GM19043 (cell line): ENCODE data around the gene TGFBR3L.
"Not testable (repeated sequence)": the region's sequence is repeated elsewhere in the genome, so short reads cannot be mapped to it uniquely, and the experiment has no call there.

ENCODE experiments used
- ATAC-seq: cut with Tn5 transposase; IDR thresholded peaks from one replicate; pipeline ENCODE4 v1.9.1; 2021; ENCODE audit warnings: low read depth; ENCODE audit not compliant: unreplicated experiment

TGFBR3L gene

DNA sequence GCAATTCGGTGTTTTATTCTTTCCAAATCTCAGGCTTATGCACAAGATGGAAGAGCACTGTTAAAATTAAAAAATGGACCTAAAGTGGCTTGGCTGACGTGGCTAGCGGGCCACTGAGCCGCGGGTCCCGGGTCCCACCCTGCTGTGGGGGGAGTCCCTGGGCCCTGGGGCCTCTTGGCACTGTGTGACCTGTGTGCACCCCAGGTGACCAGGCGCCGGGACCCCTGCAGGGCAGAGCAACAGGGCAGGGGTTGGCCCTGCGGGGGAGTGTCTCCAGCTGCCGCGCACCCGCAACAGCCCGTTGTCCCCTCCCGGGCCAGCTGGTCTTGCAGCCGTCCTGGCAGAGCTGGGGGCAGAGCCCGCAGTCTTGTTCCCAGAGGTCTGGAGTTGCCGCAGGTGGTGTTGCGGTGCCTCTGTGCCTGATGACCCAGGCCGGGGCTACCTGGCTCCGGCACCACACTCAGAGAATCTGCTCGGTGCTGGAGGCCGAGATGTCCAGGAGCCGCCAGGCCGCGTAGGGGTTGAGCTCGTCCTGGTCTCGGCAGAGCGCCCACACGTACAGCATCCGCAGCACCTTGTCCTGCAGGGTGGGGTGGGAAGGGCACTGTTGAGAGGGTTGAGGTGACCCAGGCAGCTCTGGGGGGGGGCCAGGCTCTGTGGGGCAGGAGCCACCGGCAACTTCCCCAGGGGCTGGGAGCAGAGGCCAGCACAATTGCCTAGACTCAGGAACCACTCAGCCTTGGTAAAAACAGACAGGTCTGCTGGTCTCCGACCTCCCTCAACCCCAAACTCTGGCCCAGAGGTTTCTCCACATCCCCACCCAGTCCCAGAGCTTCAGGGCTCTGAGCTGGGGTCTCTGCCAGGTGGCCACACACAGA, 12.3 kb downstream of the TGFBR3L start:
- no peak for ATAC-seq

- no peak for ATAC-seq
Observed at GRCh38 chr19:7927605-7928333, 13.1 kb downstream of the TGFBR3L start.

DNA sequence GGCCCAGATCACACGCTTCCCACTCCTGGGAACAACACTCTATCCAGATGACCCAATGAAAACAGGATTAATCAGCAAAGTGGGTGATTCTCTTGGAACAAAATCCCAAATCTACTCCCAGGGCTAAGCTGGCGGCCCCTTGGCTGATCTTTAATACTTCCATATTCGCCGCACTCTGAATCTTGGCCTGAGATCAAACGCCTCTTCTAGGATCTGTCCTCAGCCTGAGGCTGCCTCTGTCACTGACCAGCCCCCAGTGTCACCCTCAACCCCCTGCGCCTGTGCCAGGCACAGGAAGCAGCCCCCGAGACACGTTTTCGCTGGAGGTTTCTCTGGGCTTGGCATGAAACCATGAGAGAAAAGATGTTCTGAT, 13.7 kb downstream of the TGFBR3L start:
- no peak for ATAC-seq

DNA sequence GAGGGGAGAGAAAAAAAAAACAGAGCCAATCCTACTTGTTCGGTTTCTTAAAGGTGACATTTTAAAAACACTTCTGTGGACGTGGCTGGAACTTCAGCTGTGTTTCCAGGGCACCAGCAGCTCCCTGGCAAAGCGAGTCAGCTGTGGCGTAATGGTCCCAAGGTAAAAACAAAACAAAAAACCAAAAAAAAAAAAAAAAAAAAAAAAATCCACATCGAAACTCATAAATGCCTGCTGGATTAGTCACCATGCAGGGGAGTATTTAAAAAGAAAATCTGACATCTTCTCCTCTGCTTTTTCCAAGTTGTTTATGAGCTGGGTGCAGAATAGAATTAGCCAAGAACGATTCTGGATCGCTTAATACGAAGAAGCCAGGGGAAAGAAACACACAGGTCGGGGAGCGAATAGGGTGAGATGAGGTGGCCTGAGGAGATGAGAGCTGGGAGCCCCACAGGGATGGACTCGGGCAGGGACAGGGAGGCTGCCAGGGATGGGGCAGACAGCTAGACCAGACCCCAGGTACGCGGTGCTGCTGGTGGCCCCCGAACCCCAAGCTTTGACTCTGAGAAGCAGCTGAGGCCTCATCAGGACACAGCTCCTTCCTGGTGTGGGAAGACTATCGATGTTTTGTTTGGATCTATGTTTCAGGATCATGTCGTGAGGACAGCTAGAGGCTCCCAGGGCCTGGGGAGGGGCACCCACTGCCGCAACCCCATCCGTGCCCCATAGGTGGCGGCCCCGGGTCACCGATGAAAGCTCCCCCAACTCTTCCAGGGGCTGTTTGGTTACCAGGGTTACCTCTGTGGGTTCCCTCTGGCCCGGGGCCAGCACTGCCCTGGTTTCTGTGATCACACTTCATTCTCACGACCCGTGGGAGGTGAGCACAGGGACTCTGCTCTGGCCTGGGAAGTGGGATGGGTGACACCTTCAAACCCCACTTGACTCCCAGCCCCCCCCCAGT, 14.4 kb downstream of the TGFBR3L start:
- ATAC-seq: no peak

DNA sequence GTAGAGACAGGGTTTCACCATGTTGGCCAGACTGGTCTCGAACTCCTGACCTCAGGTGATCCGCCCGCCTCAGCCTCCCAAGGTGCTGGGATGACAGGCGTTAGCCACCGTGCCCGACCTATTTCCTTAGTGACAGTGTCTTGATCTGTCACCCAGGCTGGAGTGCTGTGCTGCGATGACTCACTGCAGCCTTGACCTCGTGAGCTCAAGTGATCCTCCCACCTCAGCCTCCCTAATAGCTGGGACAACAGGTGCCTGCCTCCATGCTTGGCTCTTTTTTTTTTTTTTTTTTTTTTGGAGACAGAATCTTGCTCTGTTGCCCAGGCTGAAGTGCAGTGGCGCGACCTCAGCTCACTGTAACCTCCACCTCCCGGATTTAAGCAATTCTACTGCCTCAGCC, 15.4 kb downstream of the TGFBR3L start:
- ATAC-seq: not testable (repeated sequence)

- ATAC-seq: no peak
Observed at GRCh38 chr19:7930765-7931164, 16.1 kb downstream of the TGFBR3L start.

- no peak for ATAC-seq
Observed at GRCh38 chr19:7931221-7932061, 16.8 kb downstream of the TGFBR3L start.

DNA sequence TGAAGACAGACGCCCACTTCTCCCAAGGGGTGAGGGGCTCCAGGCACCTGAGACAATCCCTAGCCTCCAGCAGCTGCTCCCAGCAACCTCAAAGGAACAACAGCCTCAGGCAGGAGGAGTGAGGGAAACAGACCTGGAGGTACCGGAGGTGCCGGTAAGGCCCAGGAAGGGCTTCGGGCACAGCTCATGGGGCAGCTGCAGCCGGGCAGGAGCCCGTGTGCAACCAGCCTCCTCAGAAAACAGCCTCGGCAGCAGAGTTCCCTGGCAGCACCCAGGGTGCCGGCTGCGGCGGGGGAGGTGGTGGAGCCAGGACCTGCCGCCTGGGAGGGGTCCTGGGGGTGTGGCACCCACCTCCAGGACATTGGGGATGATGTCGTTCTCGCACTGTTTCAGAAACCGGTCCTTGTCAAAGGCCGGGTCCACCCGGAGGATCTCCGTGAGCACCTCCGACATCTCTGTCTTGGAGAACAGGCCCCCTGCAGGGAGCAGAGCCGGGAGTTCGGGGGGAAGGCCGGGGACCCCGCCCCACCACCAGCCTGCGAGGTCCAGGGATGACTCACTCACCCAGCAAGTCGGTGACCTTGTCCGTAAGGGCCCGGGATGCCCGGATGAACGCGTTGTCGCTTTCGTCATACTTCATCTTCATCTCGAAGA, 17.8 kb downstream of the TGFBR3L start:
- no peak for ATAC-seq

DNA sequence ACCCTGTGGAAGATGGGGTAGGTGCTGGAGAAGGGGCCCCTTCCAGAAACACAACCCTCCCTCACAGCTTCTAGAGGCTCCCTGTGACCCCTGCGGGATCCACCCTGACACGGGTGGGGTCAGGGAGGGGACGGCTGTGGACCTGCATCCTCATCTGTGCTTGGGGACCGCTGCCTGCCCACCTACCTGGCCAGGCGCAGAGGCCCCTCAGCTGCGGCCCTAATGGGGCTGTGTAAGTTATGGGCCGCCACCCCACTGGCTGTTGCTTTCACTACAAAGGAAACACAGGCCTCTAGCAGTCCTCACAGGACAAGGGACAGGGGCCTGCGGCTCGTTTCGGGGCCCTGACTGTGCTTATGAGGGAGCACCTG, 18.3 kb downstream of the TGFBR3L start:
- no peak for ATAC-seq

- no peak for ATAC-seq
Observed at GRCh38 chr19:7933411-7933810, 18.8 kb downstream of the TGFBR3L start.

- no peak for ATAC-seq
Observed at GRCh38 chr19:7933828-7934725, 19.4 kb downstream of the TGFBR3L start.

GRCh38 chr19:7934766-7935165, 20.1 kb downstream of the TGFBR3L start:
- no peak for ATAC-seq

DNA sequence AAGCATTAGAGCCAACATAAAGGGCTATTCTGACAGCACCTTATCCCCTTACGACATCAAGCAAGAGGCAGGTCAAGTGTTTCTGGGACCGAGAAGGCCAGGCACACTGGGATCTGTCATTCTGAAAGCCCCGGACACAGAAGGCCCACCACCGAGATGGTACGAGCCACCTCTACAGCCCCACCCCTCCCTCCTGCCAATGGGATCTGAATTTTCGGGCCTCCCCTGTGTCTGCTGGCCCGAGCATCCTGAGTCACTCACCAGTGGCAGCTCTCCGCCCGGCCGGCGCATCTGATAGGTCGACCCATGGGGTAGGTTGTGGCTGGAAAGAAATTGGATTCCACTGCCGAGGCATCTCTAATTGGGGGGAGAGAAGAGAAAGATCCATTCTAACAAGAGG, 26.2 kb downstream of the TGFBR3L start:
- no peak for ATAC-seq

DNA sequence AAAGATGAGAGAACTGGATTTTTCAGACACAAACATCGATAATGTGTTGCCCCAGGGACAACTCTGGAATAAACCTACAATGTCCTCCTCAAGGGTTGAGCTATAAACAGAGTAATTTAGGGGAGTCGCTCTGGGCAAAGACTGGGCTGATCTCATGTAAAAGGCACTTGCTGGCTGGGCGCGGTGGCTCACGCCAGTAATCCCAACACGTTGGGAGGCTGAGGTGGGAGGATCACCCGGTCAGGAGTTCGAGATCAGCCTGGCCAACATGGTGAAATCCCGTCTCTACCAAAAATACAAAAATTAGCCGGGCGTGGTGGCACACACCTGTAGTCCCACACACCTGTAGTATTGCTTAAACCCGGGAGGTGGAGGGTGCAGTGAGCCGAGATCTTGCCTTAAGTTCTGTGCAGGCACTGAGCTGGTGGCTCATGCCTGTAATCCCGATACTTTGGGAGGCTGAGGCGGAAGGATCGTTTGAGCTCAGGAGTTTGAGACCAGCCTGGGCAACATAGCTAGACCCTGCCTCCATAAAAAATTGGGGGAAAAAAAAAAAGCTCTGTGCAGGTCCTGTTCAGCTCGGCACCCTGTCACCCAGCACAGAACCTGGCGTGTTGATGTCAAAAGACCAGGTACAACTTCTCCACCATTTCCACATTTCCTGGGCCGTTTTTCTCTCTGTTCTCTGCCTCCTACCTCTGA, 27.4 kb downstream of the TGFBR3L start:
- ATAC-seq: no peak

- no peak for ATAC-seq
Observed at GRCh38 chr19:7942981-7943443, 28.4 kb downstream of the TGFBR3L start.

GRCh38 chr19:7943444-7944176, 29.0 kb downstream of the TGFBR3L start, which contains the start of gene TIMM44:
TSS of gene TIMM44 (minus strand) at chr19:7943666. CDS start at chr19:7943651, 15 bp downstream.
- ATAC-seq: peak; percentile 94

DNA sequence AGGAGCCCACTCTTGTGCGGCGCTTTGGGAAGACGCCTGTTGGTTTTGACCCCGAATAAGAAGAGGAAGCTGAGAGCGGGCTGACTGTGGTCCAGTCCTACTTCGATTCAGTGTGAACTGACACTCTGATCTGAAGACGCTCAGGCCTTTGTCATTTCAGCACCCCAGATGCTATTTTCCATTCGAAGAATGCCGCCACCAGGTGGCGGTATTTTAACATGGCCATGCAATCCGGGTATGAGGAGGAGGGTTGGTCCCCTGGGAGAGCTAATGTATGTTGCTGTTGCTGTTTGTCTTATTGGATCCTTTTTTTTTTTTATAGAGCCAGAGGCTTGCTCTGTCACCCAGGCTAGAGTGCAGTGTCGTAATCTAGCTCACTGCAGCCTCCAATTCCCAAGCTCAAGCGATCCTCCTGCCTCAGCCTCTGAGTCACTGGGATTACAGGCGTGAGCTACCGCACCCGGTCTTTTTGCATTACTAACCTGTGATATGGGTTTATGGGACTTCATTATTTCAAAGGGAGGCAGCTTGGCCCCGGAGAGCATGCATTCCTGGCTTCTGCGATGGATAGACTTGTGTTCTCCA, 29.6 kb downstream of the TGFBR3L start:
- peak; percentile 23 for ATAC-seq
